HepG2 (cell line): Measurements from ENCODE around the gene POLRMT. TPM values are rescaled to one million over a fixed set of nuclear protein-coding genes. Genes with fewer than 3 reads are reported as not detected.

ENCODE experiments used
- ASH2L ChIP-seq: fragments of 300-600, 200-600 bp; sonication (generic); IDR thresholded peaks from 2 replicates; pipeline ENCODE4 v1.7.0; 2017; ENCODE audit warnings: low read depth, mild to moderate bottlenecking, moderate library complexity, mixed read lengths, low read length; ENCODE audit not compliant: insufficient read length
- ATF7-NPFF ChIP-seq: sonication (generic); formaldehyde crosslinking; IDR thresholded peaks from 2 replicates; pipeline ENCODE4 v1.8.1; 2023; ENCODE audit warnings: mild to moderate bottlenecking, low read depth, missing genetic modification reagents, moderate library complexity
- BRCA1 ChIP-seq: sonication (generic); formaldehyde crosslinking; IDR thresholded peaks from 2 replicates; pipeline ENCODE4 v1.4.0; 2020; ENCODE audit warnings: missing genetic modification reagents
- CEBPZ ChIP-seq: IDR thresholded peaks from 2 replicates; pipeline ENCODE4 v1.6.1; 2012; ENCODE audit warnings: low read length, improper control_type of control experiment
- CREBL2 ChIP-seq: sonication (generic); formaldehyde crosslinking; IDR thresholded peaks from 2 replicates; pipeline ENCODE4 v1.8.1; 2023; ENCODE audit warnings: missing genetic modification reagents, mild to moderate bottlenecking, borderline replicate concordance
- ESRRA ChIP-seq: sonication (generic); formaldehyde crosslinking; IDR thresholded peaks from 2 replicates; pipeline ENCODE4 v1.5.1; 2020; ENCODE audit warnings: mild to moderate bottlenecking, low read depth, missing genetic modification reagents
- EZH2 ChIP-seq: conservative IDR thresholded peaks from 2 replicates; pipeline ENCODE4 v1.6.1; 2012; ENCODE audit warnings: mild to moderate bottlenecking, low read depth, low read length, moderate library complexity
- ISX ChIP-seq: sonication (generic); formaldehyde crosslinking; conservative IDR thresholded peaks from 2 replicates; pipeline ENCODE4 v1.5.0; 2020; ENCODE audit warnings: missing genetic modification reagents
- NPAS2 ChIP-seq: sonication (generic); formaldehyde crosslinking; IDR thresholded peaks from 2 replicates; pipeline ENCODE4 v1.8.0; 2022; ENCODE audit warnings: mild to moderate bottlenecking, missing genetic modification reagents, borderline replicate concordance
- PHF5A ChIP-seq: IDR thresholded peaks from one replicate; pipeline ENCODE4 v1.6.1; 2018; ENCODE audit warnings: low read depth, missing genetic modification reagents; ENCODE audit not compliant: unreplicated experiment
- SMYD3 ChIP-seq: sonication (generic); formaldehyde crosslinking; IDR thresholded peaks from 2 replicates; pipeline ENCODE4 v1.8.1; 2023; ENCODE audit warnings: mild to moderate bottlenecking, missing genetic modification reagents
- SUZ12 ChIP-seq: fragments of 150-350 bp; IDR thresholded peaks from 2 replicates; pipeline ENCODE4 v1.6.1; 2014; ENCODE audit warnings: low read depth, low read length
- TERF1 ChIP-seq: sonication (generic); formaldehyde crosslinking; IDR thresholded peaks from 2 replicates; pipeline ENCODE4 v1.8.0; 2022; ENCODE audit warnings: mild to moderate bottlenecking, missing genetic modification reagents, moderate library complexity
- ZEB1 ChIP-seq: IDR thresholded peaks from 2 replicates; pipeline ENCODE4 v1.6.1; 2012; ENCODE audit warnings: mild to moderate bottlenecking, low read depth, inconsistent platforms; ENCODE audit not compliant: insufficient replicate concordance
- ZFP36 ChIP-seq: fragments of 150-350 bp; IDR thresholded peaks from 2 replicates; pipeline ENCODE4 v1.6.1; 2018; ENCODE audit warnings: borderline replicate concordance, low read length, low read depth; ENCODE audit not compliant: partially characterized antibody
- ZFP36L2 ChIP-seq: sonication (generic); formaldehyde crosslinking; IDR thresholded peaks from 2 replicates; pipeline ENCODE4 v1.4.0; 2020; ENCODE audit warnings: missing genetic modification reagents
- ZFP41 ChIP-seq: sonication (generic); formaldehyde crosslinking; IDR thresholded peaks from 2 replicates; pipeline ENCODE4 v1.4.0; 2020; ENCODE audit warnings: mild to moderate bottlenecking, missing genetic modification reagents, borderline replicate concordance
- ZNF121 ChIP-seq: sonication (generic); formaldehyde crosslinking; IDR thresholded peaks from 2 replicates; pipeline ENCODE4 v1.5.0; 2020; ENCODE audit warnings: mild to moderate bottlenecking, missing genetic modification reagents
- ZNF256 ChIP-seq: sonication (generic); formaldehyde crosslinking; conservative IDR thresholded peaks from 2 replicates; pipeline ENCODE4 v1.4.0; 2020; ENCODE audit warnings: missing genetic modification reagents
- ZNF331 ChIP-seq: sonication (generic); formaldehyde crosslinking; IDR thresholded peaks from 2 replicates; pipeline ENCODE4 v1.4.0; 2020; ENCODE audit warnings: missing genetic modification reagents
- ZNF530 ChIP-seq: sonication (generic); formaldehyde crosslinking; IDR thresholded peaks from 2 replicates; pipeline ENCODE4 v1.5.0; 2020; ENCODE audit warnings: low read depth, mild to moderate bottlenecking, missing genetic modification reagents
- ZNF615 ChIP-seq: sonication (generic); formaldehyde crosslinking; IDR thresholded peaks from 2 replicates; pipeline ENCODE4 v1.5.0; 2020; ENCODE audit warnings: mild to moderate bottlenecking, missing genetic modification reagents, borderline replicate concordance
- ZNF672 ChIP-seq: sonication (generic); formaldehyde crosslinking; IDR thresholded peaks from 2 replicates; pipeline ENCODE4 v1.8.1; 2022; ENCODE audit warnings: missing genetic modification reagents
- ZNF737 ChIP-seq: sonication (generic); formaldehyde crosslinking; IDR thresholded peaks from 2 replicates; pipeline ENCODE4 v1.5.0; 2020; ENCODE audit warnings: missing genetic modification reagents, mild to moderate bottlenecking, borderline replicate concordance
- polyA plus RNA-seq, 8 experiments: library from polyadenylated mRNA; depleted of rRNA in 3 of 8; stranded (reverse) in 7 of 8; unstranded in 1 of 8; fragments of >200 nt; fragmentation: Illumina TruSeq in 4 of 8; extraction: Trizol in 4 of 8; gene quantifications; 2 replicates each; pipeline versions ENCODE4 v1.2.1 to v1.2.3, GENCODE V29; 2011 to 2016; ENCODE audit warnings: low read depth in 4 of 8, missing spikeins in 1 of 8, mixed read lengths in 1 of 8; ENCODE audit not compliant: insufficient read depth in 1 of 8
- total RNA-seq, 5 experiments: library from RNA; depleted of rRNA; stranded (reverse); fragments of >200 nt; fragmentation: Illumina TruSeq; extraction: Trizol; gene quantifications; 2 replicates each; pipeline ENCODE4 v1.2.3, GENCODE V29; 2016; ENCODE audit warnings: low read depth in 1 of 5
- TF ChIP-seq, protein P1 (sequence below): sonication (generic); formaldehyde crosslinking; IDR thresholded peaks from 2 replicates; pipeline ENCODE4 v1.8.0; 2022; ENCODE audit warnings: mild to moderate bottlenecking, missing genetic modification reagents, borderline replicate concordance

POLRMT gene
- total and polyA plus RNA-seq, 2 of the 13 experiments (the other 11 are each of a cell fraction or from before 2014, with no cell fraction given) = 78.0 to 101 TPM

DNA sequence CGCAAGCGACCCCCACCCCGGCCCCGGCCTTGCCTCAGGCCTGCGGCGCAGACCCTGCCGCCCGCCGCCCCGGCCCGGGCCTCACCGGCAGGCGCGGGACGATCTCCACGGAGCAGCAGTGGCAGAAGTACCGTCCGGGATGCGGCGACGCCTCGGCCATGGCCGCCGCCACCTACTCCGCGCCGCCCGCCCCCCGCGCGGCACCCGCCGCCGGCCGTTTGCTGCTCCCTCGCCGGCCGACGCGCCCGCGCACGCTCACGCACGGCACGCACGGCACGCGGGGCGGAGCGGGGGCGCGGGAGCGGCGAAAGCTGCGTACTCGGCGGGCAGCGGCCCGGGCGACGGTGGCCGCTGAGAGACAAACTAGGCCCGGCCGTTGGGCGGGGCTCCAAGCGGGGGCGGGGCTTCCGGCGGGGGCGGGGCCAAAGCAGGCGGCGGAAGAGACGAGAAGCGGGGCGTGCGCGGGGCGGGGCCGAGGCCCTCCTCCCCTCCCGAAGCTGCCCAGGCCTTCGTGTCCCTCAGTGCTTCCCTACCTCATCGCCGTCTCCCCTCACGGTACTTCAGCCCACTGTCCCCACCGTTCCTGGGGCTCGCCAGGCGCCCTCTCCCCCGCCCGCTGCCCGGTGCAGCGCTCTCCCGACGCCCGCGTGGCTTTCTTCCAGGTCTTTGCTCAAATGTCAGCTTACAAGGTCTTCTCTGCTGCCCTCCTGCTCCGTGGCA lies 29.8 kb upstream of the POLRMT start, which contains the start of gene RNF126 (continued):
- TF ChIP-seq CEBPZ (no peak), SMYD3 (CRISPR knock-in tag) (no peak), ZFP41 (CRISPR knock-in tag) (no peak), TERF1 (CRISPR knock-in tag) (no peak), ZFP36 (no peak), ZEB1 (no peak), ZFP36L2 (CRISPR knock-in tag) (no peak), ZNF331 (CRISPR knock-in tag) (no peak), ZNF530 (no peak), ESRRA (no peak), ZNF121 (CRISPR knock-in tag) (no peak), ZNF672 (CRISPR knock-in tag) (peak; percentile 92), ZNF256 (CRISPR knock-in tag) (no peak), ZNF615 (CRISPR knock-in tag) (no peak), NPAS2 (CRISPR knock-in tag) (no peak), EZH2 (no peak), ATF7-NPFF (CRISPR knock-in tag) (peak; percentile 59; the same call in 1 of the 2 replicates), CREBL2 (CRISPR knock-in tag) (no peak), ISX (CRISPR knock-in tag) (no peak), SUZ12 (no peak), BRCA1 (CRISPR knock-in tag) (no peak), ZNF737 (CRISPR knock-in tag) (no peak), PHF5A (CRISPR knock-in tag) (no peak), ASH2L (no peak)
- TF ChIP-seq, protein P1, sequence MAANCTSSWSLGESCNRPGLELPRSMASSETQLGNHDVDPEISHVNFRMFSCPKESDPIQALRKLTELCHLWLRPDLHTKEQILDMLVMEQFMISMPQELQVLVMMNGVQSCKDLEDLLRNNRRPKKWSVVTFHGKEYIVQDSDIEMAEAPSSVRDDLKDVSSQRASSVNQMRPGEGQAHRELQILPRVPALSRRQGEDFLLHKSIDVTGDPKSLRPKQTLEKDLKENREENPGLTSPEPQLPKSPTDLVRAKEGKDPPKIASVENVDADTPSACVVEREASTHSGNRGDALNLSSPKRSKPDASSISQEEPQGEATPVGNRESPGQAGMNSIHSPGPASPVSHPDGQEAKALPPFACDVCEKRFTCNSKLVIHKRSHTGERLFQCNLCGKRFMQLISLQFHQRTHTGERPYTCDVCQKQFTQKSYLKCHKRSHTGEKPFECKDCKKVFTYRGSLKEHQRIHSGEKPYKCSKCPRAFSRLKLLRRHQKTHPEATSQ (CRISPR knock-in tag) = no peak
